Right kidney (tissue), 1 donor: ENCODE measurements around the gene THG1L.

Experiments used
- DNase-seq: peaks from one replicate; pipeline ENCODE4 v3.0.0-alpha.2; 2016

The THG1L gene

DNA sequence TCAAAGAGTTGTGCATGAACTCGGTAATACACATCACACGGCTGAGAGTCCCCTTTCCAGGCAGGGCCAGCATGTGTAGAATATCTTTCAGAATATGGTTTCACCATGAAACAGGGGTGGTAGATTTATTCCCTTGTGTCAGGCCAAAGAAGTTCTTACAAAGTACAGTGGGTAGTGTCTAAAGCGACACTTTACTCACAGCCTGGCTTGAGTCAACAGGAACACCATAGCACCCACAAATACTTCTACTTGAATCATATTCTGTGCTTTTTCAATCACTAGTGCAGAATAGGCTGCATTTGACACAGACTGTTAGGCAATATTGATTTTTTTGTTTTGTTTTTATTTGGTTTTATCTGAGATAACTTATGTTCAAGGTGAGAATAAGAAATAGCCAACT lies 24.9 kb downstream of the THG1L start:
- no peak for DNase-seq

GRCh38 chr5:157758706-157759105 lies 27.5 kb downstream of the THG1L start:
- DNase-seq = no peak

DNA sequence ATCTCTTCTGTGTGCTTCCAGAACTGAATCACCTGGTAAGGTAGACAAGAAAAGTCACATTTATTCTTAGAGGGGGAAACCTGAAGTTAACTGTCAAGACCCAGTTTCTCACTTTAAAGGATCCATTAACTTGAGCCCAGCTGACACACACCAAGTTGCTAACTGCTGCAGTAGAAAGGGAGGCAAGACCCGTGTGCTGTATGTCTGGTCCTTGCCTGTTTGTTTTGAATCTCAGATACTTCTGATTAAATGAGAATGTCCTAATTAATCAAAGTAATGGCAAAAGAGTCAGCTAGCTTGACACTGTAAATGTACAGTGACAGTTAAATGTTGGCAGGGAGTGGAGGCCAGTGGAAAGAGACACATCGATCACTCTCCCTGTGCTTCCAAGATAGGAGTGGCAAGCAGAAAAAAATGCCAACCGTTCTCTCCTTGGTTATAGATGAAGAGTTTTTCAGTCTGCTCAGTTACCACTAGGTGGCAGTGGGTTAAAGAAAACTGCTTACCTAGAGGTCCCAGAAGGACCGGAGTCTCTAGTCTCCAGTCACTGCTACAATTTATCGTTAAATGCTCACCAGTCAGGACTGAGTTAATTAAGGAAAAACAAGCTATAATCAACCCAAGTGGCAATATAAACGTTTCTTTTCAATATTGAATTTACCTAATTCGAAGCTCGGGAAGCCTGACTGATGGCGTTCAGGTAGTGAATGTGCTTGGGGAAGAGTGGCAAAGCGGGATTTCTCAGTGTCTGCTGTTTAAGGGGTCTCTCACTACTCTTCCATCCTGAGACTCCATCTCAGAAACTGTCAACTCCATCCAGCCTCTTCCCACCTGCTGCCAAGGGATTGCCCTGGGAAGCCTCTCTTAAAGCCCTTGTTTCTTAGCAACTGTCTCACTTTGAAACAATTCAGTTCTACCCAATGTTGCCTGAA lies 30.7 kb downstream of the THG1L start:
- peak; percentile 39 for DNase-seq

DNA sequence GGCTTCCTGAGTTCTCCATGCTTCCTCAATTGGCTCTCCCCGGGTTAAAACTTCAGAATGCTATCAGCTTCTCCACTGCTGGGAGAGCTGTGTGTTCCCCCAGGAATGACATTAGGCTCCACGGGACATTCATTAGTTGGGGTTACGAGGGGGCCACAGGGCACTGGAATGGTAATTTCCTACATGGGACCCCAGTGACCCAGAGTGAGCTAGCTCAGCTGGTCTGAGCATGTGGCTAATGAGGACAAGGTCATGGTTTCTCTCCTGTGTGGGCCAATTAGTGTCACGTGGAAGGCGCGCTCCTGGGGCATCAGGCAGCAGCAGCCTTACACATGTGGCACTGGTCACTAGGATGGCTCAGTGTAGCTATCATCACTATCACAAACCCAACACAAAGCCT lies 33.3 kb downstream of the THG1L start:
- no peak for DNase-seq

GRCh38 chr5:157766442-157766841 lies 35.2 kb downstream of the THG1L start:
- no peak for DNase-seq

- DNase-seq = no peak
Observed at GRCh38 chr5:157766902-157767301, 35.7 kb downstream of the THG1L start.

GRCh38 chr5:157767689-157768088 lies 36.5 kb downstream of the THG1L start:
- DNase-seq = no peak

DNA sequence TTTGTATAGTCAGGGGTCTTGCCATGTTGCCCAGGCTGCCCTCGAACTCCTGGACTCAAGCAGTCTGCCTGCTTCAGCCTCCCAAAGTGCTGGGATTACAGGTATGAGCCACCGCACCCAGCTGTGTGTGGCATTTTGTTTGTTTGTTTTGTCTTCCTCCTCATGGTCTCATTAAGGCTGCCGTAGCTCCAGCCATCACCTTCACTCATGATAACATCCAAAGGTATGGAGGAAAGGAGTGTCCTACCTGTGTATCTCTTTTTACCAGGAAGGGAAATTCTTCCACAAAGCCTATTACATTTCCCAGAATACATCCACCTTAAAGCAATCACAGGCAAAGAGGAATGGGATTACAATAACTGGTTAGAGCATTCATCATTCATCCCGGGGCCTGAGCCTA lies 39.4 kb downstream of the THG1L start:
- DNase-seq = no peak

DNA sequence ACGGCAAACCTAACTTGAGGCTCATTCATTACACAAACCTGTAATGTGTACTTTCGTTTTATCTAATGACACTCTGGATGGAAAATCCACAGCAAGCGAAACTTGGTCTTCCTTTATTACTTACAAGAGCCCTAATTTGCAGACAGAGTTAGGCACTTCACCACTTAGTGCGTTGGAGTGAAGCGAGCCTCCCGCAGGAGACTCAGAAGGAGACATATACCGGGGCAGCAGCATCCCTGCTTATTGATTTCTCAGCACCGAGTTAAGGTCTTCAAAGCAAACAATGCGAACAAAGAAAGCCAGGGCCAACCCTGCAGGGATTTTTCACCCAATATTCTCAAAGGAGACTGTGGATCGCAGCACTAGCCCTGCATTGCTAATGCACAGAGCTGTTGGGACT lies 40.9 kb downstream of the THG1L start:
- DNase-seq = no peak

- peak; percentile 8 for DNase-seq
Observed at GRCh38 chr5:157778121-157778805, 47.0 kb downstream of the THG1L start.

- DNase-seq = no peak
Observed at GRCh38 chr5:157779221-157779620, 48.0 kb downstream of the THG1L start.

- no peak for DNase-seq
Observed at GRCh38 chr5:157785801-157786200, 54.6 kb downstream of the THG1L start.
